IgD-negative memory B cell (primary cell): Measurements from ENCODE around the gene DGCR2. TPM values are rescaled to one million over a fixed set of nuclear protein-coding genes. Genes with fewer than 3 reads are reported as not detected.

Source experiments
- H3K27ac Mint-ChIP-seq, 3 donors: one replicate each; pipeline ENCODE4 v1.8.0; 2020 to 2022; ENCODE audit warnings: mild to moderate bottlenecking in 3 of 3, mixed read lengths in 3 of 3, moderate library complexity in 1 of 3
- H3K27me3 Mint-ChIP-seq: one replicate; pipeline ENCODE4 v1.8.0; 2021; ENCODE audit warnings: mixed read lengths
- H3K36me3 Mint-ChIP-seq: one replicate; pipeline ENCODE4 v1.8.0; 2020; ENCODE audit warnings: mild to moderate bottlenecking, mixed read lengths
- H3K4me1 Mint-ChIP-seq, 3 donors: one replicate each; pipeline ENCODE4 v1.8.0; 2020 to 2022; ENCODE audit warnings: mixed read lengths in 3 of 3, mild to moderate bottlenecking in 1 of 3
- H3K4me3 Mint-ChIP-seq, 4 donors: one replicate each; pipeline ENCODE4 v1.8.0; 2020 to 2022; ENCODE audit warnings: mild to moderate bottlenecking in 4 of 4, mixed read lengths in 4 of 4, moderate library complexity in 3 of 4
- H3K9me3 Mint-ChIP-seq, 3 donors: one replicate each; pipeline ENCODE4 v1.8.0; 2020 to 2021; ENCODE audit warnings: mixed read lengths in 3 of 3, mild to moderate bottlenecking in 1 of 3
- polyA plus RNA-seq: library from polyadenylated mRNA; unstranded; fragments of 300-500 nt; fragmentation: Illumina TruSeq; gene quantifications from one replicate; pipeline ENCODE4 v1.2.3, GENCODE V29; 2021

Gene DGCR2
- polyA plus RNA-seq, 1 donor from 2014 or later: 29.1 TPM

DNA sequence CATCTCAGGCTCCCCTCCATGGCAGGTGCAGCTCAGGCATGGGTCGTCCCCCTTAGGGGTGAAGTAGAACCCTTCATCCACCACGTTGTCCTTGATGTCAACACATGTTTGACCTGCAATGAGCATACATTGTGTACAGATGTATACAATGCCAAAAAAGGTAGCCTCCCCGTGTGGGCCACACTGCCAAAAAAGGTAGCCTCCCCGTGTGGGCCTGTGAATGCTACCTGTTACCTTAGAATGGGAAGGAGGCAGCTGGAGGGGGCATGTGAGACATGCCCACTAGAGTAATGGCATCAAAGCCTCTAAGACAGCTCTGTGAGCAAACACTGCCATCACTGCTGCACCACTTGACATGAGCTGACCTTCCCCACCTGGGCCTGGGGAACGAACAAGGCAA lies 73.7 kb downstream of the DGCR2 start:
- no peak overlapping the region for H3K4me3 Mint-ChIP-seq
- H3K27me3 Mint-ChIP-seq: no peaks in the 10 kb centered on the region
- peaks cover 5% of the 10 kb centered on the region for H3K36me3 Mint-ChIP-seq
- H3K27ac Mint-ChIP-seq: no peak overlapping the region
- H3K9me3 Mint-ChIP-seq: no peaks in the 10 kb centered on the region
- H3K4me1 Mint-ChIP-seq: peaks cover 0 to 2% (median 0%) of the 10 kb centered on the region in 3 donors

DNA sequence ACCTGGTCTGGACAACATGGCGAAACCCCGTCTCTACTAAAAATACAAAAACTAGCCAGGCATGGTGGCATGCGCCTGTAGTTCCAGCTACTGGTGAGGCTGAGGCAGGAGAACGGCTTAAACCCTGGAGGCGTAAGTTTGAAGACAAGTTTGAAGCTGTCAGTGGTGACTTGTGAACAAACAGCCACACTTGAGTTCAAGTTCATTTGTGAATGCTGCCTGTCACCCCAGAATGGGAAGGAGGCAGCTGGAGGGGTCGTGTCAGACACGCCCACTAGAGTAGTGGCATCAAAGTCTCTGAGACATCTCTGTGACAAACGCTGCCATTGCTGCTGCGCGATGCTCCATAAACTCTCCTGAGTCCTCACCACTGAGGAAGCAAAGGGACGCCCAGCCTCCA lies 74.2 kb downstream of the DGCR2 start:
- Mint-ChIP-seq H3K27me3 (no peaks in the 10 kb centered on the region), H3K27ac (no peak overlapping the region), H3K4me3 (no peak overlapping the region), H3K4me1 (peaks cover 0 to 2% (median 0%) of the 10 kb centered on the region in 3 donors), H3K9me3 (no peaks in the 10 kb centered on the region), H3K36me3 (peaks cover 5% of the 10 kb centered on the region)

DNA sequence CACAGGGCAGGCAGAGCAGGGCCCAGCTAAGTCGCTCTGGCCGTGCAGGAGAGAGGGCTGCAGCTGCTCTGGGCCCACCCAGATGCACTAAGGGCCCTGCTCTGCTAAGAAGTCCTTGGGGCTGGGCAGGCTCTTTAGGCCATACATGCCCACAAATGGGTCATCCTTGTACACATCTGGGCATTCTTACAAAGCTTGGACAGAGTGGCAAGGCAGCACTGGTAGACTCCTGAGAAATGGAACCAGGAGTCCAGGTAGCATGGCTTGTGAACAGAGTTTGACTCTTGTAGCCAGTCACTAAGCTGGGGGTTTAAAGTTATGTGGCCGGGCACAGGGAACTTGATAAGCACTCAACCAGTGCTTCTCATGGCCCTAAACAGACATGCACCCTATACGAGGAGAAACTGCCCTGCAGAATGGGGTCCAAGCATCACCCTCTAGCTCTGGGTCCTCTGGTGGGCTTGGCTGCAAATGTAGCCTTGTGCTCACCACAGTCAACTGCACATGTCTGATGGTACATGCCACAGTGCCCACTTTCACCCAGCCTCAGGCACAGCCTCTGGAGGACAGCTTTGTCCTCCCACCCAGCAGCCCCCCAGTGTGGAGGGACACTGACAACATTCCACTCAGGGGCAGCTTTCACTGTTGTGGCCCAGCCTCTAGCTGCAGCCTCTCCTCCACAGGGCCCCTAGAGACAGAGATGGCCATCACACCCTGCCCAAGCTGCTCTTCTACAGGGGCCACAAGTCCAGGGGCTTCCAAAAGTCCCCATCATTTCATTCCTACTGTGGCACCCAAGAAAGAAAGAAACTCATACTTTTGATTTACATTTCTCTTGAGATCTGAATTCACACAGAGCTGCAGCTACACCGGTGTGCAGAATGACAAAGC lies 75.2 kb downstream of the DGCR2 start:
- Mint-ChIP-seq H3K27me3 (no peaks in the 10 kb centered on the region), H3K27ac (no peak overlapping the region), H3K9me3 (no peaks in the 10 kb centered on the region), H3K4me1 (peaks cover 0 to 2% (median 0%) of the 10 kb centered on the region in 3 donors), H3K4me3 (no peak overlapping the region), H3K36me3 (peaks cover 5% of the 10 kb centered on the region)

DNA sequence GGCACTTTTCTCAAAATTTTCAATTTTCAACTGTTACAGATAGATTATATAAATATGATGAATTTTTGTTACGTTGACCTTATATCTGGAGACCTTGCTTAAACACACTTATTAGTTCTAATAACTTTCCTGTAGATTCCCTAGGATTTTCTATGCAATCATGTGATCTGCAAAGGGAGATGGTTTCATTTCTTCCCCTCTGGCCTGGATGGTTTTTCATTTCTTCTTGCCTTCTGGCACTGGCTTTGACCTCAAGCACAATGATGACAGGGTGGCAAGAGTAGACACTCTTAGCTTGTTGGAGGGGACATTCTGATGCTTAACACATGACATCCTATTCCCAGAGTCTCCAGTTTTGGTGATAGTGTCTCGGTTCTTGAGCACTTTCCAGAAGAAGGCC lies 75.9 kb downstream of the DGCR2 start:
- no peaks in the 10 kb centered on the region for H3K27me3 Mint-ChIP-seq
- H3K9me3 Mint-ChIP-seq: no peaks in the 10 kb centered on the region
- peaks cover 0 to 2% (median 0%) of the 10 kb centered on the region in 3 donors for H3K4me1 Mint-ChIP-seq
- peaks cover 5% of the 10 kb centered on the region for H3K36me3 Mint-ChIP-seq
- no peak overlapping the region for H3K4me3 Mint-ChIP-seq
- no peak overlapping the region for H3K27ac Mint-ChIP-seq

DNA sequence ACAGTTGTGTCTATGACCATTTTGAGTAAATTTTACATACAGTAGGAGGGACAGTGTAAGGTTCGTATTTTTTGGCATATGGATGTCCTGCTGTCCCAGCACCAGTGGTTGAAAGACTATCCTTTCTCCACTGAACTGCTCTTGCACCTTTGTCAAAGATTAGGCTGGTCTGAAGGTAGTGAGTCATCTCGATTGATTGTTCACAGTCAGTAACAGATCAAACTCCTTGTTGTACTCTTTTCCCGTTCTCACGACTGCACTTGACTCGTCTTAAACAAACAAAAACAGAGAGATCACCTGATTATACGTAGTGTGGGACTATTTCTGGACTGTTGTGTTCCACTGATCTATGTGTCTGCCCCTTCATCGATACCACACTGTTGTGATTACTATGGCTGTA lies 77.1 kb downstream of the DGCR2 start:
- no peaks in the 10 kb centered on the region for H3K27me3 Mint-ChIP-seq
- peaks cover 0 to 1% (median 0%) of the 10 kb centered on the region in 3 donors for H3K4me1 Mint-ChIP-seq
- H3K36me3 Mint-ChIP-seq: peaks cover 3% of the 10 kb centered on the region
- H3K9me3 Mint-ChIP-seq: no peaks in the 10 kb centered on the region
- H3K4me3 Mint-ChIP-seq: no peak overlapping the region
- no peak overlapping the region for H3K27ac Mint-ChIP-seq

DNA sequence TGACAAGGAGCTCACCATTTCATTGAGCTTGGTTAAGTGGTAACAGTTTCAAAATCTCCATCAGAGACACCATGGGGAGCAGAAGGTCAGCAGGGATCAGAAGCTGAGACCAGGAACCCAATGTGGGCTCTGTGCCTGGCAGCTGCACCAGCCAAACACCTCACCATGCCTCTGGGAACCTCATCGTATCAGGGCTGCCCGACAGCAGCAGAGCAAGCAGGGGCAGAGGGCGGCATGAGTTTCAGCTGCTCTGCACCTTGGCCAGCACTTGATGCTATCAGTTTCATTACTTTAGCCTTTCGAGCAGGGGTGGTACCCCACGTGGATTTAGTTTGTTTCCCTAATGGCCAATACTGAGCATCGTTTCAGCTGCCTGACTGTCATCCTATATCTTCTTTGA lies 77.8 kb downstream of the DGCR2 start:
- no peaks in the 10 kb centered on the region for H3K4me1 Mint-ChIP-seq
- H3K9me3 Mint-ChIP-seq: no peaks in the 10 kb centered on the region
- H3K27ac Mint-ChIP-seq: no peak overlapping the region
- H3K27me3 Mint-ChIP-seq: no peaks in the 10 kb centered on the region
- H3K36me3 Mint-ChIP-seq: peaks cover 3% of the 10 kb centered on the region
- H3K4me3 Mint-ChIP-seq: no peak overlapping the region

DNA sequence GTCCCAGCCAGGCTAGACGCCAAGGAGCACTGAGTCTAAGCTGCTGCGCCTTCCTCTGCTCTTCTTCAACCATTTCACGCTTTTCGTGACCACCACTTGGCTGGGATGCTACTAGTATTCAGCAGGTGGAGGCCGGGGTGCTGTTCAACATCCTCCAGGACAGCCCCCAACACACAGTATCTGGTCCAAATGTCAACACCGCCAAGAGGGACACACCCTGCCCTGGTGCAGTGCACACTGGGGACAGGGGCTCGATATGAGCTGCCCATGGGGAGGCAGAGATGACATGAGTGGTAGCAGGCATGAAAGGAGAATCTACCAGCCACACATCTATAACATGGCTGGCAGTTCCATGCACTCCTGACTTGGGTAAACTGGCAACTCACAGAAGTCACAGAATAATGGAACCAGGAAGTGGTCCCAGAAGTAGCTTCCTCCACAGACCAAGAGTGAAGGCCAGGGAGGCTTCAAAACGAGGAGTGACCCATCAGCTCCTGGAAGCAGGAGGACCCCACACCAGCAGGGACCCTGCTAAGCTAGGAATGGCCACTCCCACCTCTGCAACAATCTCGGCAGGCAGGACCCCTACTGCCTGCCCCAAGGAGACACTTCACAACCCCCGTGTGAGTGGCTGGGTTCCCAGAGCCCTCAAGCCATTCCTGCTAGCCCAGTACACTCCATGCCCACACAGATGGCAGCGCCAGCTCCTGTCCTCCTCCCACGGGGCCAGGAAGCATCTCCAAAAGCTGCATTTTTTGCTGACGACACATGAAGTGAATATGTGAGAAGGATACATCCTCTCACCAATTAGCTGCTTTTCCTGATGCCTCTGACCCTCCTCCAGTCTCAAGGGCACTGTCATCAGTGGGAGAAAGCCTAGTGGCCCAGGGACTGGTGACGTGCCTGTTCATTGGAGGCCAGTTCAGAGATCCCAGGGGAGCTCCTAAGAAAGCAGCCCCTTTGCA lies 78.8 kb downstream of the DGCR2 start:
- peaks cover 3% of the 10 kb centered on the region for H3K36me3 Mint-ChIP-seq
- H3K4me1 Mint-ChIP-seq: no peaks in the 10 kb centered on the region
- no peak overlapping the region for H3K27ac Mint-ChIP-seq
- H3K9me3 Mint-ChIP-seq: no peaks in the 10 kb centered on the region
- H3K4me3 Mint-ChIP-seq: no peak overlapping the region
- no peaks in the 10 kb centered on the region for H3K27me3 Mint-ChIP-seq

DNA sequence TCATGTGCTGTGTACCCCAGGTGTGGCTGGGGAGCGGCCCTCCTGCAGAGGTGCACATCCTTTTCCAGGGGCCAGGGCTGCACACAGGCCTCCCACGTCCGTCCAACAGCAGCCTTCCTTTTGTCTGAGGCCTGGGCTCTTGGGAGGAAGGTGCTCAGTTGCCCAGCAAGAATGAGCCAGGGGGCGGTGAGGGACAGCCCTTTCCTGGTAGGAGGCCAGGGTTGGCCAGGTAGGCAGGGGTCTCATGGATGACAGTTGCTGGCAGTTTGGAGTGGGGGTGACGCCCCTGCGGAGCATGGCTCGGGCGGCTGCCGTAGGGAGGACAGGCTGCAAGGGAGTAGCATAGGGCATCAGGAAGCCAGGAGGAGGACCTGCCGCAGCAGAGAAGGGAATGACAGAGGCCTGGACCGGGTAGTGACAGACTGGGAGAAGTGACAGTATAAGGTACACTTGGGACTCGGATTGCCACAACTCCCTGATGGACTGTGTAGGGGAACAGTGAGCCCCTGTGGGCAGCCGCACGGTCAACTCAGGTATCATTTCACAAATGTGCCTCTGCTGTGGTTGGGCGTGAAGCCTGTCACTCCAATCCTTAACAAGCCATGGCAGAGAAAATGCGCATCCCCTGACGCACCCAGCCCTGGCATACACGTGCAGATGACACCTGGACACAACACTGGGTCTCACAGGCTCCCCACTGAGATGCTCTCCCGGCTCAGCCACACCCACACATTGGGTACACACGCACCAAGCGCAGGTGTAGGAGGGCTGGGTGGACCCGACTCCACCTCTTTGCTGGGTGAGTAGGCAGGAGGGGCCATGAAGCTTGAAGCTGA lies 79.7 kb downstream of the DGCR2 start:
- H3K27ac Mint-ChIP-seq: no peak overlapping the region
- H3K36me3 Mint-ChIP-seq: peaks cover 3% of the 10 kb centered on the region
- no peaks in the 10 kb centered on the region for H3K27me3 Mint-ChIP-seq
- no peaks in the 10 kb centered on the region for H3K9me3 Mint-ChIP-seq
- H3K4me1 Mint-ChIP-seq: no peaks in the 10 kb centered on the region
- H3K4me3 Mint-ChIP-seq: no peak overlapping the region

DNA sequence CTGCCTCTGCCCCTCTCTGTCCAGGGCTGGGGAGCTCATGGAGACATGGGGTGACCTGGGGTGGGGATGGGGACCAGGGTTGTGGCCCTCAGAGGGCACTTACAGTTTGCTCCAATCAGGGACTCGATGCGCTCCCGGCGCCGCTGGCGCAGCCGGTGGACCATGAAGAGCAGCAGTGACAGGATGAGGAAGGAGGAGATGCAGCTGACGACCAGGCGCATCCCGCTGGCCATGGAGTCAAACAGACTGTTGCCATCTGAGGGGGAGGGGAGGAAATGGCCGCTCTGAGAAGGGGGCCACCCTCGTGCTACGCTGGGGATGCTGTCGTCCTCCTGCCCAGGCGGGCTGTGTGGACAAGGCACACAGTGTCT lies 80.5 kb downstream of the DGCR2 start:
- no peak overlapping the region for H3K4me3 Mint-ChIP-seq
- H3K27me3 Mint-ChIP-seq: no peaks in the 10 kb centered on the region
- no peaks in the 10 kb centered on the region for H3K4me1 Mint-ChIP-seq
- H3K36me3 Mint-ChIP-seq: peaks cover 3% of the 10 kb centered on the region
- H3K9me3 Mint-ChIP-seq: no peaks in the 10 kb centered on the region
- no peak overlapping the region for H3K27ac Mint-ChIP-seq

DNA sequence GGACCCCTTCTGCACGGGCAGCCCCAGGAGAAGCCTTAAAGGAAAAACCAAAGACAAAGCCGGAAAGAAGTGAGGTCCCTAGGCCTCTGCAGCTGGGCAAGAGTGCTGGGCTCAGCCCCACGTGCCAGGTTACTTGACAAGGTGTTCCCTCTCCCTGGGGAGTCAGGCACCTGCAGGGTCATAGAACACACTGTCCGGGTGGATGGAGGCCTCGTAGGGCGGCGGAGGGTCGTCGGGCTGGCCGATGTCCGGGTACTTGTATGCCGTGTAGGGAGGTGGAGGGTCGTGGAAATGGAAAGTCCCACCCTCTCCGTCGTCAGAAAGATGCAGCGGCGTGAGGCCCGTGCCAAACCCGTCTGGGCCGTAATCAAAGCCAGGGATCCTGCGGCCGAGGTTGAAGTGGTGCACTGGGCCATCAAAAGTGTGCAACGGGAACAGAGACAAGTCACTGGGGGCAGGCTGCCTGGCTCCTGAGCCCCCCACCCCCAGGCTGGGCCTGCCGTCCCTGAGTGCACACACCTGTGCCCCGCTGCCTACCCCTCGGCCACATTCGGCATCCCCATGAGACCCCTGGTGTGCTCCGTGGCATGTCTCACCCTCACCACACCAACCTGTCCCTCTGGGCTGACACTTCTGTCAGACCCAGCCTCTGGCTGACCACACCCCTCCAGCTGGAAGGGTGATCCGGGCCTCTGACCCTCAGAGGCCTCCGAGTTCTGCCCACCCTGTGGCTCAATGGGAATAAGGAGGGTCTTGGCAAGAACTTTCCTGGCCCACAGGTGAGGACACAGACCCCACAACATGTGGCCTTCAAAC lies 81.1 kb downstream of the DGCR2 start:
- Mint-ChIP-seq H3K27me3 (no peaks in the 10 kb centered on the region), H3K4me3 (no peak overlapping the region), H3K27ac (no peak overlapping the region), H3K4me1 (peaks cover 0 to 2% (median 0%) of the 10 kb centered on the region in 3 donors), H3K9me3 (no peaks in the 10 kb centered on the region), H3K36me3 (peaks cover 3% of the 10 kb centered on the region)

DNA sequence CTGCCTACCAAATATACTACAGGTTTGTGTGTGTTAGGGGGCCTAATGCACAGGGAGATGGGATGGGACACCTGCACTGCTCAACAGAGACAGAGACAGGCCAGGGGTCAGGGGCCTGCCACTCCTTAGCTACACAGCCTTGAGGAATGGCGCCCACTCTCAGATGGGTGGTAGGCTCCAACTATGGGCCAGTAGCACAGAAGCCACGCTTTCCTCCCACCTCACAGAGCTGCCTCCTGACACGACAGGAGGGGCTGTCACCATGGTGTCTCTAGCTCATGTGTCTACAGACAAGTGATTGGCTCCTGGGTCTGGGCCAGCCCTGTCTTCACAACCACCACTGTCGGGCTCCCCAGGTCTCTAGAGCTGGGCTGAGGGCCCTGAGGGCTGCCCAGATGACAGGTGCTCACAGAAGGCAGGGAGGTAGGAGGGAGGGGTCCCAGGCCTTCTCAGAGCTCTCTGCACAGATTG lies 81.8 kb downstream of the DGCR2 start:
- H3K27me3 Mint-ChIP-seq: no peaks in the 10 kb centered on the region
- H3K27ac Mint-ChIP-seq: no peak overlapping the region
- no peak overlapping the region for H3K4me3 Mint-ChIP-seq
- peaks cover 0 to 3% (median 0%) of the 10 kb centered on the region in 3 donors for H3K4me1 Mint-ChIP-seq
- no peaks in the 10 kb centered on the region for H3K9me3 Mint-ChIP-seq
- H3K36me3 Mint-ChIP-seq: peaks cover 3% of the 10 kb centered on the region

DNA sequence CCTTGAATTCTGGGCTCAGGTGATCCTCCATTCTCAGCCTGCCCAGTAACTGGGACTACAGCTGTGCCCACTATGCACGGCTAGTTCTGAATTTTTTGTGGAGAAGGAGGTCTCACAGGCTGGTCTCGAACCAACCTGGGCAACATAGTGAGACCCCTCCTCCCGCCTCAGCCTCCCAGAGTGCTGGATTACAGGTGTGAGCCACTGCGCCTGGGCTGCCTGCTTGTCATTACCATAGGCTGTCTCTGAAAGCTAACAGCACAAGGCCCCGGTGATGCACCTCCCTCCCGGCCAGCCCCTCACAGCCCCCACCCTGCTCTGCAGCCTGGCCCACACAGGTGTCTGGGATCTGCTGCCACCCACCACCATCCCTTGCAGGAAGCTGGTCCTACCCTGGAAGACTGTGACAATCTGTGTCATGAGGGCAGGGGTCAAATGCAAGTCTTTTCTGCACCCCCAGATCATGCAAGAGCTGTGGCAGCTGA lies 82.4 kb downstream of the DGCR2 start:
- Mint-ChIP-seq H3K4me3 (peak overlapping the region in 1 of 4 donors; percentile 12), H3K27ac (no peak overlapping the region), H3K36me3 (no peaks in the 10 kb centered on the region), H3K4me1 (peaks cover 0 to 3% (median 0%) of the 10 kb centered on the region in 3 donors), H3K9me3 (no peaks in the 10 kb centered on the region), H3K27me3 (no peaks in the 10 kb centered on the region)

DNA sequence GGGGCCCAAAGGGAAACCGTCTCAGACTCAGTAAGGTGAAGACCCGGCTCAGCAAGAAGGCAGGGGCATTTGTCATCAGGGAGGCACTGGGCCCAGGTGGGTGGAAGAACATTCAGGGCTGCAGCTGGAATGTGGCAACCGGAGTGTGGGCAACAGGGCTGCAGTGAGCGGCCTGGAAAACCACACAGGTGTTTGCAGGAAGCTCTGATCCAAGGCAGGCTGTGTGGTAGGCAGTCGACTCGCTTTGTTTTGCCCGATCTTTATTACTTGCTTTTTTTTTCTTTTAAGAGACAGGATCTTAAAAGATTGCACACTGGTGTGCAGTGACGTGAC lies 82.8 kb downstream of the DGCR2 start:
- Mint-ChIP-seq H3K4me1 (peaks cover 0 to 3% (median 0%) of the 10 kb centered on the region in 3 donors), H3K27ac (no peak overlapping the region), H3K36me3 (no peaks in the 10 kb centered on the region), H3K9me3 (no peaks in the 10 kb centered on the region), H3K27me3 (no peaks in the 10 kb centered on the region), H3K4me3 (no peak overlapping the region)
